Trophoblast cell (in vitro differentiated cells and primary cell): ENCODE measurements around the gene DDI2.

Experiments
- DNase-seq, 2 donors: peaks; one replicate each; pipeline ENCODE4 v3.0.0-alpha.2; 2016
- H2AFZ ChIP-seq: 2 replicates; pipeline ENCODE4 v1.6.1; 2013; ENCODE audit warnings: low read length, moderate library complexity, mild to moderate bottlenecking; ENCODE audit not compliant: insufficient read depth, poor library complexity
- H2AK5ac ChIP-seq: 2 replicates; pipeline ENCODE4 v1.6.1; 2013; ENCODE audit warnings: mild to moderate bottlenecking, low read length
- H2BK120ac ChIP-seq: 2 replicates; pipeline ENCODE4 v1.6.1; 2013; ENCODE audit warnings: low read length, mild to moderate bottlenecking, moderate library complexity; ENCODE audit not compliant: insufficient read depth, poor library complexity
- H2BK12ac ChIP-seq: 2 replicates; pipeline ENCODE4 v1.6.1; 2013; ENCODE audit warnings: mild to moderate bottlenecking, low read length, moderate library complexity
- H2BK5ac ChIP-seq: 2 replicates; pipeline ENCODE4 v1.6.1; 2013; ENCODE audit warnings: low read length, low read depth, moderate library complexity, mild to moderate bottlenecking; ENCODE audit not compliant: poor library complexity
- H3K14ac ChIP-seq: 2 replicates; pipeline ENCODE4 v1.6.1; 2013; ENCODE audit warnings: mild to moderate bottlenecking, low read length
- H3K18ac ChIP-seq: 2 replicates; pipeline ENCODE4 v1.6.1; 2013; ENCODE audit warnings: mild to moderate bottlenecking, low read length
- H3K23ac ChIP-seq: 2 replicates; pipeline ENCODE4 v1.6.1; 2013; ENCODE audit warnings: low read length
- H3K27ac ChIP-seq: 2 replicates; pipeline ENCODE4 v1.5.1; 2013; ENCODE audit warnings: low read depth, mild to moderate bottlenecking, inconsistent platforms, low read length, moderate library complexity
- H3K27me3 ChIP-seq: 2 replicates; pipeline ENCODE4 v1.6.1; 2013; ENCODE audit warnings: inconsistent platforms, mild to moderate bottlenecking, low read length, moderate library complexity; ENCODE audit not compliant: insufficient read depth
- H3K36me3 ChIP-seq, 2 experiments: 1 replicate in 1 of 2; 2 replicates in 1 of 2; pipeline ENCODE4 v1.6.1; 2013; ENCODE audit warnings: low read length in 2 of 2, mild to moderate bottlenecking in 2 of 2, moderate library complexity in 1 of 2; ENCODE audit not compliant: insufficient read depth in 2 of 2, control insufficient read depth in 1 of 2
- H3K4ac ChIP-seq: 2 replicates; pipeline ENCODE4 v1.6.1; 2013; ENCODE audit warnings: low read depth, mild to moderate bottlenecking, low read length, moderate library complexity
- H3K4me1 ChIP-seq, 2 experiments: 1 replicate in 1 of 2; 2 replicates in 1 of 2; pipeline ENCODE4 v1.6.1; 2013; ENCODE audit warnings: low read length in 2 of 2, mild to moderate bottlenecking in 2 of 2, moderate library complexity in 1 of 2; ENCODE audit not compliant: insufficient read depth in 2 of 2, control insufficient read depth in 1 of 2
- H3K4me2 ChIP-seq: 2 replicates; pipeline ENCODE4 v1.6.1; 2013; ENCODE audit warnings: inconsistent platforms, mild to moderate bottlenecking, low read length, moderate library complexity
- H3K4me3 ChIP-seq: 2 replicates; pipeline ENCODE4 v1.5.1; 2013; ENCODE audit warnings: mild to moderate bottlenecking, low read depth, low read length, inconsistent platforms
- H3K79me1 ChIP-seq: one replicate; pipeline ENCODE4 v1.6.1; 2013; ENCODE audit warnings: low read length
- H3K79me2 ChIP-seq: 2 replicates; pipeline ENCODE4 v1.6.1; 2013; ENCODE audit warnings: low read length, mild to moderate bottlenecking; ENCODE audit not compliant: control insufficient read depth, insufficient read depth, poor library complexity
- H3K9ac ChIP-seq: 2 replicates; pipeline ENCODE4 v1.6.1; 2013; ENCODE audit warnings: mild to moderate bottlenecking, low read length
- H3K9me3 ChIP-seq: 2 replicates; pipeline ENCODE4 v1.6.1; 2013; ENCODE audit warnings: low read depth, mild to moderate bottlenecking, control low read depth, inconsistent platforms, low read length; ENCODE audit not compliant: insufficient read depth
- H4K12ac ChIP-seq: 2 replicates; pipeline ENCODE4 v1.6.1; 2013; ENCODE audit warnings: low read depth, mild to moderate bottlenecking, low read length, moderate library complexity
- H4K8ac ChIP-seq: 2 replicates; pipeline ENCODE4 v1.6.1; 2013; ENCODE audit warnings: low read depth, mild to moderate bottlenecking, low read length, moderate library complexity
- H4K91ac ChIP-seq: one replicate; pipeline ENCODE4 v1.6.1; 2013; ENCODE audit warnings: low read depth, mild to moderate bottlenecking, low read length, moderate library complexity
- WGBS: extraction: QIAGEN DNeasy Blood & Tissue Kit; methylation state at CpG from one replicate; pipeline ENCODE4 v1.1.7; 2013; ENCODE audit warnings: missing lambda C conversion rate; ENCODE audit not compliant: insufficient read length, insufficient coverage; ENCODE audit errors: extremely low coverage; 5-methylcytosine and 5-hydroxymethylcytosine counted together

Gene DDI2

DNA sequence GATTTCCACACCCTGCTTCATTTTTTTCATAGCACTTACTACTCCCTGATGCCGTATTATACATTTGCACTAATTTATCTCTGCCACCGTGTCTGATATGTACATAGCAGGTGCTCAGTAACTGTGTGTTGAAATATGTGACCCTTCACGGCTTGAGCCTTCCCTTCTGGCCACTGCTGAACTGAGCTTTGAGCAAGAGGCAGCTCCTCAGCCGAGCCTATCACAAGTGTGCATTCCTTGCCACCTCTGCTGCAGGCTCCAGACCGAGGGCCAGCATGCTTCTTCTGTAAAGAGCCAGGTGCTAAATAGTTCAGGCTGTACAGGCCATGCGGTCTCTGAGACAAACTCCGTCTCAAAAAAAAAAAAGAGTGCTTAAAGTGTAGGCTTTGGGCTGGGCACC is 89.5 kb downstream of the DDI2 start:
- Histone ChIP-seq H4K12ac (no peak overlapping the region), H3K4me3 (no peak overlapping the region), H2AK5ac (no peak overlapping the region), H3K4me1 (peaks cover 2 to 8% of the 10 kb centered on the region in 2 experiments), H4K8ac (no peak overlapping the region), H3K23ac (no peak overlapping the region), H2BK5ac (no peak overlapping the region), H3K79me1 (no peaks in the 10 kb centered on the region), H3K27ac (no peak overlapping the region), H3K36me3 (peaks cover 19% of the 10 kb centered on the region in 2 experiments), H2BK12ac (no peak overlapping the region), H3K18ac (no peak overlapping the region), H3K4me2 (no peak overlapping the region), H3K79me2 (peaks cover 2% of the 10 kb centered on the region), H3K9ac (no peak overlapping the region), H3K9me3 (peaks cover 3% of the 10 kb centered on the region), H3K27me3 (no peaks in the 10 kb centered on the region), H4K91ac (no peak overlapping the region), H3K14ac (no peak overlapping the region), H2AFZ (no peak overlapping the region), H3K4ac (peak overlapping the region; percentile 21), H2BK120ac (no peak overlapping the region)
- no CpG with 5 or more reads among the region's 7 CpGs for WGBS
- peak; percentile 71 to 84 for DNase-seq

DNA sequence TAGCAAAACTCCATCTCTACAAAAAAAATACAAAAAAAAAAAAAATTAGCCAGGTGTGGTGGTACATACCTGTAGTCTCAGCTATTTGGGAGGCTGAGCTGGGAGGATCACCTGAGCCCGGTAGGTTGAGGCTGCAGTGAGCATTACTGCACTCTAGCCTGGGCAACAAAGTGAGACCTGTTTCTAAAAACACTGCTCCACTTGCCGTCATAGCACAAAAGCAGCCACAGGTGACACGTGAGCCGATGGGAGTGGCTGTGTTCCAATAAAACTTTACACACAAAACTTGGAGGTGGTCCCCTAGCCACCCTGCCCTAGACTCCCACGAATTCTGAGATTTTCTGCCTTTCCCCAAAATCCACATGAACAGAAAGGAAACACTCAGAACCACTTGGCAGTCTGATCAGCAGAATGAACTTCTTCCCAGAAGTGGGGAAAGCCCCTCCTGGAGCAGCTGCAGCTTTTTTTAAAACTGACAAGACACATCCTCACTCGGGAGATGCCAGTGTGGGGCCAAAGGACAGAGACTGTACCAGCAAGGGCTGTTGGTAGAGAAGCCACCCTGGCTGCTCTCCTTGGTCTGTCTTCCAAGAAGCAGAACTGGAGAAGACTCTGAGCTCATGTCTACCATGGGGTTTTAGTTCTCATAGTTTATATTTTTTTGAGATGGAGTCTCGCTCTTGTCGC is 90.1 kb downstream of the DDI2 start:
- no peaks in the 10 kb centered on the region for H3K9me3 ChIP-seq
- WGBS: no CpG with 5 or more reads among the region's 8 CpGs
- peaks cover 17 to 19% of the 10 kb centered on the region in 2 experiments for H3K36me3 ChIP-seq
- no peak overlapping the region for H2BK5ac ChIP-seq
- H3K27ac ChIP-seq: no peak overlapping the region
- peaks cover 2% of the 10 kb centered on the region for H3K79me2 ChIP-seq
- no peak overlapping the region for H3K18ac ChIP-seq
- peak overlapping the region; percentile 28 for H3K4ac ChIP-seq
- no peak overlapping the region for H3K9ac ChIP-seq
- peaks cover 2 to 8% of the 10 kb centered on the region in 2 experiments for H3K4me1 ChIP-seq
- no peaks in the 10 kb centered on the region for H3K79me1 ChIP-seq
- H3K4me2 ChIP-seq: no peak overlapping the region
- no peak overlapping the region for H2BK120ac ChIP-seq
- no peak overlapping the region for H4K12ac ChIP-seq
- no peak overlapping the region for H4K91ac ChIP-seq
- no peak overlapping the region for H2AFZ ChIP-seq
- no peak overlapping the region for H2BK12ac ChIP-seq
- no peak overlapping the region for H2AK5ac ChIP-seq
- no peak overlapping the region for H4K8ac ChIP-seq
- H3K23ac ChIP-seq: no peak overlapping the region
- H3K14ac ChIP-seq: no peak overlapping the region
- no peak overlapping the region for H3K4me3 ChIP-seq
- no peaks in the 10 kb centered on the region for H3K27me3 ChIP-seq
- no peak for DNase-seq

DNA sequence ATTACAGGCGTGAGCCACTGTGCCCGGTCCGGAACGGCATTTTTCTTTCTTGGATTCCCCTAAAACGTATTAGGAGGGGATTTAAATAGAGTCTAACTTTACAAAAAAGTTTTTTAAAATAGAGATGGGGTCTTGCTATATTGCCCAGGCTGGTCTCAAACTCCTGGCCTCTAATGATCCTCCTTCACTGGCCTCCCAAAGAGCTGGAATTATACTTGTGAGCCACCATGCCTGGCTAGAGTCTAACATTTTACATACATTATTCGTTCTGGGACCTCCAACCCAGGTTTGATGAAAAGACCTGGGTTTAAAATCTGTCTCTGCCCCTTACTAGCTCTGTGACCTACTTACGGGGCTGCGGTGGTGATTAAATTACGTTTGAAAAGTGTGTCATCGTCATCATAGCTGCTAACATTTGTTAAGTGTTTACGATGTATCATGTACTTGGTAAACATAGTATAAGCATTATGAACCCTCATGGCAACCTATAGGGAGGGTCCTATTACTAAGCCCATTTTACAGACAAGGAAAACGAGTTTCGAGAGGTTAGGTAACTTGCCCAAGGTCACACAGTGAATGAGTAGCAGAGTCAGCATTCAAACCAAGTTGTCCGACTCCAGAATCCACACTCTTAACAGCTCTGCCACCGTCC is 91.4 kb downstream of the DDI2 start:
- Histone ChIP-seq H3K23ac (no peak overlapping the region), H3K79me2 (peaks cover 2% of the 10 kb centered on the region), H3K9me3 (no peaks in the 10 kb centered on the region), H4K12ac (no peak overlapping the region), H2AK5ac (no peak overlapping the region), H3K14ac (no peak overlapping the region), H3K27me3 (no peaks in the 10 kb centered on the region), H3K36me3 (peaks cover 16 to 17% of the 10 kb centered on the region in 2 experiments), H2BK5ac (no peak overlapping the region), H4K91ac (no peak overlapping the region), H3K4me3 (no peak overlapping the region), H3K27ac (no peak overlapping the region), H3K4me2 (no peak overlapping the region), H3K4ac (peak overlapping the region; percentile 32), H4K8ac (no peak overlapping the region), H3K9ac (no peak overlapping the region), H3K18ac (no peak overlapping the region), H3K4me1 (peaks cover 1 to 2% of the 10 kb centered on the region in 2 experiments), H2BK12ac (no peak overlapping the region), H2BK120ac (no peak overlapping the region), H2AFZ (no peak overlapping the region), H3K79me1 (no peaks in the 10 kb centered on the region)
- WGBS: no CpG with 5 or more reads among the region's 15 CpGs
- DNase-seq: peak in 1 of 2 donors; percentile 41

DNA sequence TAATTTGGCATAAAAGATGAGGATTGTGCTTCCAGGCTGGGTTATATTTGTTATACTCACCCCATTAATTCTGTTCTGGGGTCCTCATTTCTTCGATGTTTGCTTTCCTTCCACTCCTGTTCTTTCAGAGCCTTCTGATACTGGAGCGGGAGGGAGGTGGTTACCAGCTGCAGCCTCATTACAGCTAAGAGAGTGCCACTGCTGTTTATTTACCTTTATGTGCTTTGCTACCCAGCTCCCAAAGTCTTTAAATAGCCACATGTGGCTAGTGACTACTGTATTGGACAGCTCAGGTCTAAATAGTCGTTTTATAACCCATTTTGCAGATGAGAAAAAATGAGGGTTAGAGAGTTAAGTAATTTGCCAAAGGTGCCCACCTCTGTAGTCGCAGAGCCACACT is 92.0 kb downstream of the DDI2 start:
- H3K27me3 ChIP-seq: no peaks in the 10 kb centered on the region
- no peaks in the 10 kb centered on the region for H3K4me1 ChIP-seq
- DNase-seq: no peak
- H3K4me2 ChIP-seq: no peak overlapping the region
- H3K27ac ChIP-seq: no peak overlapping the region
- no peak overlapping the region for H2AFZ ChIP-seq
- no peak overlapping the region for H3K9ac ChIP-seq
- H3K36me3 ChIP-seq: peaks cover 16 to 17% of the 10 kb centered on the region in 2 experiments
- H2BK120ac ChIP-seq: no peak overlapping the region
- H3K18ac ChIP-seq: no peak overlapping the region
- no peak overlapping the region for H4K12ac ChIP-seq
- H2AK5ac ChIP-seq: no peak overlapping the region
- no peak overlapping the region for H4K8ac ChIP-seq
- no CpG with 5 or more reads among the region's 4 CpGs for whole genome bisulfite sequencing
- no peak overlapping the region for H3K23ac ChIP-seq
- no peak overlapping the region for H2BK5ac ChIP-seq
- no peak overlapping the region for H3K4me3 ChIP-seq
- H3K14ac ChIP-seq: no peak overlapping the region
- H4K91ac ChIP-seq: no peak overlapping the region
- H2BK12ac ChIP-seq: no peak overlapping the region
- H3K9me3 ChIP-seq: no peaks in the 10 kb centered on the region
- no peaks in the 10 kb centered on the region for H3K79me1 ChIP-seq
- H3K79me2 ChIP-seq: peaks cover 2% of the 10 kb centered on the region
- H3K4ac ChIP-seq: no peak overlapping the region
